H9 (cell line): ENCODE data around the gene ZNF484. TPM values are rescaled to one million over a fixed set of nuclear protein-coding genes. Genes with fewer than 3 reads are reported as not detected.

Experiments
- DNase-seq: peaks from one replicate; pipeline ENCODE4 v3.0.0-alpha.2; 2017
- H2AFZ ChIP-seq: one replicate; pipeline ENCODE4 v1.6.1; 2013; ENCODE audit warnings: mild to moderate bottlenecking, low read length, control low read depth, moderate library complexity
- H2AK5ac ChIP-seq: 2 replicates; pipeline ENCODE4 v1.6.1; 2013; ENCODE audit warnings: low read length, control low read depth, mixed read lengths; ENCODE audit not compliant: insufficient read length
- H2BK120ac ChIP-seq: one replicate; pipeline ENCODE4 v1.6.1; 2013; ENCODE audit warnings: low read depth, mild to moderate bottlenecking, low read length, control low read depth, inconsistent platforms; ENCODE audit not compliant: poor library complexity, severe bottlenecking
- H2BK12ac ChIP-seq: 2 replicates; pipeline ENCODE4 v1.6.1; 2013; ENCODE audit warnings: low read length, control low read depth, mixed read lengths, low read depth; ENCODE audit not compliant: insufficient read length
- H2BK15ac ChIP-seq: 2 replicates; pipeline ENCODE4 v1.6.1; 2013; ENCODE audit warnings: low read depth, low read length, control low read depth
- H2BK20ac ChIP-seq: one replicate; pipeline ENCODE4 v1.6.1; 2013; ENCODE audit warnings: low read depth, mild to moderate bottlenecking, low read length, control low read depth, inconsistent platforms; ENCODE audit not compliant: poor library complexity, severe bottlenecking
- H2BK5ac ChIP-seq: 2 replicates; pipeline ENCODE4 v1.6.1; 2013; ENCODE audit warnings: low read length, control low read depth, mixed read lengths; ENCODE audit not compliant: insufficient read length
- H3K14ac ChIP-seq: 2 replicates; pipeline ENCODE4 v1.6.1; 2013; ENCODE audit warnings: low read length, control low read depth; ENCODE audit not compliant: insufficient read depth
- H3K18ac ChIP-seq: 2 replicates; pipeline ENCODE4 v1.6.1; 2013; ENCODE audit warnings: low read depth, mild to moderate bottlenecking, mixed read lengths, low read length, control low read depth; ENCODE audit not compliant: insufficient read length
- H3K23ac ChIP-seq: 2 replicates; pipeline ENCODE4 v1.6.1; 2013; ENCODE audit warnings: low read length, control low read depth, mixed read lengths, low read depth; ENCODE audit not compliant: insufficient read length
- H3K23me2 ChIP-seq: 2 replicates; pipeline ENCODE4 v1.6.1; 2013; ENCODE audit warnings: low read depth, mild to moderate bottlenecking, mixed read lengths, low read length, control low read depth; ENCODE audit not compliant: insufficient read length, poor library complexity, severe bottlenecking
- H3K27ac ChIP-seq: 2 replicates; pipeline ENCODE4 v1.5.1; 2013; ENCODE audit warnings: low read length, control low read depth, mixed read lengths, low read depth; ENCODE audit not compliant: insufficient read length
- H3K27me3 ChIP-seq: 2 replicates; pipeline ENCODE4 v1.6.1; 2013; ENCODE audit warnings: low read length, control low read depth, inconsistent platforms; ENCODE audit not compliant: insufficient read depth
- H3K4ac ChIP-seq: 2 replicates; pipeline ENCODE4 v1.6.1; 2013; ENCODE audit warnings: low read depth, mild to moderate bottlenecking, control low read depth, inconsistent platforms, low read length, moderate library complexity
- H3K4me1 ChIP-seq: 2 replicates; pipeline ENCODE4 v1.6.1; 2013; ENCODE audit warnings: low read length, control low read depth, inconsistent platforms; ENCODE audit not compliant: insufficient read depth
- H3K4me2 ChIP-seq: 2 replicates; pipeline ENCODE4 v1.6.1; 2013; ENCODE audit warnings: low read length, control low read depth, mixed read lengths; ENCODE audit not compliant: insufficient read length, insufficient read depth
- H3K56ac ChIP-seq: 2 replicates; pipeline ENCODE4 v1.6.1; 2013; ENCODE audit warnings: low read depth, mild to moderate bottlenecking, mixed read lengths, low read length, control low read depth; ENCODE audit not compliant: insufficient read length
- H3K79me1 ChIP-seq: 2 replicates; pipeline ENCODE4 v1.6.1; 2013; ENCODE audit warnings: low read depth, mild to moderate bottlenecking, moderate library complexity, low read length, control low read depth, inconsistent platforms; ENCODE audit not compliant: insufficient read depth, poor library complexity, severe bottlenecking
- H3K79me2 ChIP-seq: 2 replicates; pipeline ENCODE4 v1.6.1; 2013; ENCODE audit warnings: low read length, control low read depth, inconsistent platforms; ENCODE audit not compliant: insufficient read depth
- H3K9ac ChIP-seq: 2 replicates; pipeline ENCODE4 v1.6.1; 2013; ENCODE audit warnings: low read length, control low read depth, mixed read lengths; ENCODE audit not compliant: insufficient read length; ENCODE audit errors: extremely low read depth
- H3K9me3 ChIP-seq: one replicate; pipeline ENCODE4 v1.6.1; 2013; ENCODE audit warnings: low read depth, low read length, inconsistent platforms; ENCODE audit not compliant: control insufficient read depth
- H3T11ph ChIP-seq: one replicate; pipeline ENCODE4 v1.6.1; 2013; ENCODE audit warnings: mild to moderate bottlenecking, low read length, control low read depth, inconsistent platforms
- H4K20me1 ChIP-seq: one replicate; pipeline ENCODE4 v1.6.1; 2013; ENCODE audit not compliant: control insufficient read depth, insufficient read length, insufficient read depth
- H4K5ac ChIP-seq: 2 replicates; pipeline ENCODE4 v1.6.1; 2013; ENCODE audit warnings: low read depth, mild to moderate bottlenecking, mixed read lengths, low read length, control low read depth; ENCODE audit not compliant: insufficient read length
- H4K8ac ChIP-seq: replicated peaks from 2 replicates; pipeline ENCODE4 v1.6.1; 2013; ENCODE audit warnings: low read length, control low read depth, mixed read lengths, low read depth; ENCODE audit not compliant: insufficient read length
- H4K91ac ChIP-seq: 2 replicates; pipeline ENCODE4 v1.6.1; 2013; ENCODE audit warnings: low read depth, mild to moderate bottlenecking, moderate library complexity, mixed read lengths, low read length, control low read depth; ENCODE audit not compliant: insufficient read length
- H3K27ac Mint-ChIP-seq, 3 experiments: 2 replicates in 2 of 3; 3 replicates in 1 of 3; pipeline ENCODE4 v1.8.0; 2020 to 2021; ENCODE audit warnings: mixed read lengths in 3 of 3, mild to moderate bottlenecking in 1 of 3, moderate library complexity in 1 of 3
- H3K27me3 Mint-ChIP-seq: 2 replicates; pipeline ENCODE4 v1.8.0; 2021; ENCODE audit warnings: low read depth, mild to moderate bottlenecking, moderate library complexity, mixed read lengths
- H3K36me3 Mint-ChIP-seq, 3 experiments: 2 replicates in 2 of 3; 3 replicates in 1 of 3; pipeline ENCODE4 v1.8.0; 2020 to 2021; ENCODE audit warnings: low read depth in 3 of 3, mixed read lengths in 3 of 3; ENCODE audit not compliant: insufficient read depth in 1 of 3
- H3K4me1 Mint-ChIP-seq, 2 experiments: 2 replicates each; pipeline ENCODE4 v1.8.0; 2020; ENCODE audit warnings: mixed read lengths in 2 of 2
- H3K4me3 Mint-ChIP-seq, 2 experiments: 2 replicates in 1 of 2; 3 replicates in 1 of 2; pipeline ENCODE4 v1.8.0; 2020 to 2021; ENCODE audit warnings: mild to moderate bottlenecking in 2 of 2, mixed read lengths in 2 of 2, moderate library complexity in 1 of 2
- H3K9me3 Mint-ChIP-seq, 2 experiments: 2 replicates in 1 of 2; 3 replicates in 1 of 2; pipeline ENCODE4 v1.8.0; 2020; ENCODE audit warnings: mild to moderate bottlenecking in 2 of 2, mixed read lengths in 2 of 2, moderate library complexity in 1 of 2
- CTCF ChIP-seq: fragments of 200-600 bp; sonication (generic); conservative IDR thresholded peaks from 3 replicates; pipeline ENCODE4 v1.8.0; 2021; ENCODE audit warnings: antibody characterized with exemption, mild to moderate bottlenecking
- WGBS: extraction: QIAGEN DNeasy Blood & Tissue Kit; methylation state at CpG from one replicate; pipeline ENCODE4 v1.1.7; 2013; ENCODE audit warnings: missing lambda C conversion rate, low lambda C conversion rate, mixed read lengths; ENCODE audit not compliant: insufficient read length; ENCODE audit errors: extremely low coverage; 5-methylcytosine and 5-hydroxymethylcytosine counted together
- total RNA-seq: library from RNA; stranded (reverse); gene quantifications from 2 replicates; pipeline ENCODE4 v1.2.1, GENCODE V29; 2021

ZNF484 gene
- total RNA-seq, 1 experiment from 2014 or later = 10.2 TPM

- Histone ChIP-seq H3K4me2 (peak overlapping the region; percentile 85), H3K4ac (no peak overlapping the region), H4K5ac (no peak overlapping the region), H2BK5ac (no peak overlapping the region), H4K8ac (no peak overlapping the region), H3K14ac (peak overlapping the region; percentile 80; the same call in 1 of the 2 replicates), H3K9me3 (no peaks in the 10 kb centered on the region), H2AK5ac (no peak overlapping the region), H3K27me3 (peaks cover 32% of the 10 kb centered on the region; the same call in 1 of the 2 replicates), H3T11ph (no peak overlapping the region), H2BK12ac (no peak overlapping the region), H2BK15ac (no peak overlapping the region), H3K23ac (no peak overlapping the region), H3K79me1 (no peaks in the 10 kb centered on the region), H2BK120ac (no peak overlapping the region), H2BK20ac (no peak overlapping the region), H2AFZ (peak overlapping the region; percentile 75), H3K23me2 (peaks cover 12% of the 10 kb centered on the region), H3K56ac (no peak overlapping the region), H4K20me1 (no peaks in the 10 kb centered on the region), H3K9ac (no peak overlapping the region), H3K4me1 (no peaks in the 10 kb centered on the region), H3K27ac (no peak overlapping the region), H3K18ac (no peak overlapping the region), H4K91ac (no peak overlapping the region), H3K79me2 (no peaks in the 10 kb centered on the region)
- H3K27me3 Mint-ChIP-seq = peaks cover 80% of the 10 kb centered on the region
- H3K27ac Mint-ChIP-seq = no peak overlapping the region
- H3K4me3 Mint-ChIP-seq = peak overlapping the region; percentile 75 to 87
- peak; percentile 55; the same call in 1 of the 3 replicates for TF ChIP-seq CTCF
- H3K9me3 Mint-ChIP-seq = no peaks in the 10 kb centered on the region
- peak; percentile 90 for DNase-seq
- H3K4me1 Mint-ChIP-seq = peaks cover 4 to 7% of the 10 kb centered on the region in 2 experiments; a peak in 3 of 4 replicates
- WGBS = no CpG with 5 or more reads among the region's 60 CpGs
- H3K36me3 Mint-ChIP-seq = no peaks in the 10 kb centered on the region
Measured at GRCh38 chr9:92808726-92809451, 68.9 kb downstream of the ZNF484 start.
